DND-41 (cell line): ENCODE data around the gene EPHB6.

Experiments
- ATAC-seq: fragments of 200-7000 bp; cut with Tn5 transposase; 3 replicates; pipeline ENCODE4 v1.9.1; 2021; ENCODE audit warnings: low read depth; ENCODE audit not compliant: insufficient read depth
- DNase-seq: peaks from one replicate; pipeline ENCODE4 v3.0.0-alpha.2; 2020
- H2AFZ ChIP-seq: 2 replicates; pipeline ENCODE4 v1.6.0; 2012; ENCODE audit warnings: low read depth, low read length
- H3K27ac ChIP-seq: 2 replicates; pipeline ENCODE4 v1.5.1; 2012; ENCODE audit warnings: low read length, inconsistent platforms
- H3K27me3 ChIP-seq: fragments of 200-600 bp; sonication (generic); 2 replicates; pipeline ENCODE4 v1.6.0; 2012; ENCODE audit warnings: low read length, mild to moderate bottlenecking, inconsistent platforms; ENCODE audit not compliant: insufficient read depth, poor library complexity
- H3K36me3 ChIP-seq: 2 replicates; pipeline ENCODE4 v1.5.1; 2012; ENCODE audit warnings: low read length, inconsistent platforms; ENCODE audit not compliant: insufficient read depth
- H3K4me1 ChIP-seq: 2 replicates; pipeline ENCODE4 v1.5.1; 2012; ENCODE audit warnings: mild to moderate bottlenecking, low read length; ENCODE audit not compliant: insufficient read depth
- H3K4me2 ChIP-seq: 2 replicates; pipeline ENCODE4 v1.6.0; 2012; ENCODE audit warnings: mild to moderate bottlenecking, moderate library complexity, low read length, inconsistent platforms; ENCODE audit not compliant: insufficient read depth
- H3K4me3 ChIP-seq, 2 experiments: fragments of 200-600 bp in 1 of 2; shearing (Covaris generic) in 1 of 2; 2 replicates each; pipeline ENCODE4 v1.5.1; 2012 to 2016; ENCODE audit warnings: inconsistent platforms in 2 of 2, low read length in 2 of 2, mild to moderate bottlenecking in 2 of 2, low read depth in 1 of 2, moderate library complexity in 1 of 2
- H3K79me2 ChIP-seq: 2 replicates; pipeline ENCODE4 v1.6.0; 2012; ENCODE audit warnings: low read length, inconsistent platforms; ENCODE audit not compliant: insufficient read depth
- H3K9ac ChIP-seq: 2 replicates; pipeline ENCODE4 v1.6.0; 2012; ENCODE audit warnings: low read depth, mild to moderate bottlenecking, inconsistent platforms, low read length, moderate library complexity
- H3K9me3 ChIP-seq: 2 replicates; pipeline ENCODE4 v1.5.1; 2012; ENCODE audit warnings: low read length, moderate library complexity, mild to moderate bottlenecking, inconsistent platforms; ENCODE audit not compliant: insufficient read depth, severe bottlenecking
- H4K20me1 ChIP-seq: 2 replicates; pipeline ENCODE4 v1.6.0; 2012; ENCODE audit warnings: low read length; ENCODE audit not compliant: insufficient read depth
- EZH2 ChIP-seq: IDR thresholded peaks from 3 replicates; pipeline ENCODE4 v1.6.1; 2012; ENCODE audit warnings: borderline replicate concordance, low read depth, mild to moderate bottlenecking, moderate library complexity, low read length, inconsistent platforms; ENCODE audit not compliant: severe bottlenecking
- TF ChIP-seq, protein P1 (sequence below): IDR thresholded peaks from 2 replicates; pipeline ENCODE4 v1.5.1; 2012; ENCODE audit warnings: borderline replicate concordance, low read length, moderate library complexity, mild to moderate bottlenecking; ENCODE audit not compliant: poor library complexity, severe bottlenecking; ENCODE audit errors: extremely low read depth

Gene EPHB6

DNA sequence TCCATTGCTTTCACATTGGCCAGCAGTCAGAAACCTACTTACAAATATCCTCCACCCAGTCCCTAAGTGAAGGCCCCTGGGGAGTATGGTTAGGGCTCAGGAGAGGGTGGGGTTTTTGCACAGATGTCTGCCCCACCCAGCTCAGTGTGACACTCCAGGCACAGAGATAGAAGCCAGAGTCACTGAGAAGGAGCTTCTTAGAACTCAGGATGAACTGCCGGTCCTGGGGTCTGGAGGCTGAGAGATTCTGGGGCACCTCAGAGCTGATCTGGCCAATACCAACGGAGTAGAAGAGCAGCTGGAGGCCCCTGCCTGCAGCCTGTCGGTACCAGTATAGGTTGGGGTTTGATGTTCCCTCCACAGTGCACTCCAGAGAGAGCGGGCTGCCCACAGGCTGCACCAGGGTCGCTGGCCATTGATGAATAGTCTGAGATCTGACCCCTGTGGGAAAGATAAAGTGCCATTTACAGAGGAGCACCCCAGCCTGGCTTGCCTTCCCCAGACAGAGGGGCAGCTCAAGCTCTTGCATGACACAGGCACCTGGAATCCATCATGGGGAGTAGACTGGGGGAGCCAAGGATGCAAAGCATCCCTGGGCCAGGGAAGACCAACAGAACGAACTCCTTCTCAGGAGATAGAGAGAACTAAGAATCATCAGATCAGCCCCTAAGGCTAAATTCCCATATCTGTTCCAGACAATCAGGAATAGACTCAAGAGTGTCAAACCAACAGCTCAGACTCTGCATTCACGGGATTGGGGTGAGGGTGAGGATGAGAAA lies 42.2 kb upstream of the EPHB6 start:
- peak overlapping the region; percentile 81 for H3K4me2 ChIP-seq
- peak; percentile 45 for ATAC-seq
- peaks cover 64% of the 10 kb centered on the region for H3K79me2 ChIP-seq
- DNase-seq = peak; percentile 95
- H3K36me3 ChIP-seq = peaks cover 10% of the 10 kb centered on the region
- H3K27ac ChIP-seq = peak overlapping the region; percentile 99
- peak overlapping the region; percentile 32 to 64 for H3K4me3 ChIP-seq
- no peak for TF ChIP-seq EZH2
- TF ChIP-seq, protein P1, sequence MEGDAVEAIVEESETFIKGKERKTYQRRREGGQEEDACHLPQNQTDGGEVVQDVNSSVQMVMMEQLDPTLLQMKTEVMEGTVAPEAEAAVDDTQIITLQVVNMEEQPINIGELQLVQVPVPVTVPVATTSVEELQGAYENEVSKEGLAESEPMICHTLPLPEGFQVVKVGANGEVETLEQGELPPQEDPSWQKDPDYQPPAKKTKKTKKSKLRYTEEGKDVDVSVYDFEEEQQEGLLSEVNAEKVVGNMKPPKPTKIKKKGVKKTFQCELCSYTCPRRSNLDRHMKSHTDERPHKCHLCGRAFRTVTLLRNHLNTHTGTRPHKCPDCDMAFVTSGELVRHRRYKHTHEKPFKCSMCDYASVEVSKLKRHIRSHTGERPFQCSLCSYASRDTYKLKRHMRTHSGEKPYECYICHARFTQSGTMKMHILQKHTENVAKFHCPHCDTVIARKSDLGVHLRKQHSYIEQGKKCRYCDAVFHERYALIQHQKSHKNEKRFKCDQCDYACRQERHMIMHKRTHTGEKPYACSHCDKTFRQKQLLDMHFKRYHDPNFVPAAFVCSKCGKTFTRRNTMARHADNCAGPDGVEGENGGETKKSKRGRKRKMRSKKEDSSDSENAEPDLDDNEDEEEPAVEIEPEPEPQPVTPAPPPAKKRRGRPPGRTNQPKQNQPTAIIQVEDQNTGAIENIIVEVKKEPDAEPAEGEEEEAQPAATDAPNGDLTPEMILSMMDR = no peak
- no peaks in the 10 kb centered on the region for H3K9me3 ChIP-seq
- peaks cover 82% of the 10 kb centered on the region for H3K4me1 ChIP-seq
- H4K20me1 ChIP-seq = no peaks in the 10 kb centered on the region
- H3K27me3 ChIP-seq = no peaks in the 10 kb centered on the region
- no peak overlapping the region for H2AFZ ChIP-seq
- H3K9ac ChIP-seq = peak overlapping the region; percentile 89

DNA sequence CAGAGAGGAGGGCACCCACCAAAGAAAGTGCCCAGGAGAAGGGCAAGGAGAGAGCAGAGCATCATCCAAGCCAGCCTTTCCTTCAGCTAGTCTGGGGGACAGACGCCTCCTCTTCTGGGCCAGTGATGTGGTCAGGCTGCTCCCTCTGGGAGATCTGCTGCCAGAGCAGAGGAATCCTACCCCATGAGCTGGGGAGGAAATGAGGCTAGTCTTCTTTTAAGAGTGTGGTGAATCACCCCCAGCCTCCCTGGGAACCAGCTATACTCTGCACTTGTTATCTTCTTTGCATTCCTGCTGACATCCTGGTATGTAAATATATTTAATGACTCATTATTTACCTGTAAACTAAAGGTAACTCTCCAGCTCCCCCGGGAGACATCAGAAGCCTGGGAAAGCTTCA lies 41.6 kb upstream of the EPHB6 start:
- H3K36me3 ChIP-seq = peaks cover 10% of the 10 kb centered on the region
- no peak for TF ChIP-seq EZH2
- TF ChIP-seq, protein P1 = no peak
- no peaks in the 10 kb centered on the region for H3K9me3 ChIP-seq
- ATAC-seq = peak; percentile 4; the same call in 2 of the 3 replicates
- H3K27me3 ChIP-seq = no peaks in the 10 kb centered on the region
- peaks cover 76% of the 10 kb centered on the region for H3K4me1 ChIP-seq
- peak overlapping the region; percentile 32 to 64 for H3K4me3 ChIP-seq
- H3K27ac ChIP-seq = peak overlapping the region; percentile 99
- H3K9ac ChIP-seq = peak overlapping the region; percentile 89
- peaks cover 58% of the 10 kb centered on the region for H3K79me2 ChIP-seq
- H3K4me2 ChIP-seq = peak overlapping the region; percentile 81
- no peaks in the 10 kb centered on the region for H4K20me1 ChIP-seq
- peak; percentile 76 for DNase-seq
- no peak overlapping the region for H2AFZ ChIP-seq

DNA sequence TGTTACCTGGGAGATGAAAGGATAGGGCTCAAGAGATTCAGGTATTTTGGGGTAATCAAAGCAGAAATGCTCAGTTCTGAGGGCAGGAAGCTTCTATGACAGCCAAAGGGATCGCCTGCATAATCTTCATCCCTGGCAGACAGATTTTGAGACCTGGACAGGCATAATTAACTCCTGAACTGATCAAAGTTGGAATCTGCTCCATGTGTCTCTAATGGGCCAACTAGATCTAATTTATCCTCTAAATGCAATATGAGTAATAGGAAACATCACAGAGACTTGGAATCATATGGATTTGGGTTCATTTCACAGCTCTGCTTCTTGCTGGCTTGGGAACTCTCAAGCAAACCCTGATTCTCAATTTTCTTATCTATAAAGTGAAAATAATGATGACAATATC lies 41.2 kb upstream of the EPHB6 start:
- Histone ChIP-seq H3K4me3 (peak overlapping the region; percentile 32 to 64), H3K27me3 (no peaks in the 10 kb centered on the region), H3K36me3 (peaks cover 10% of the 10 kb centered on the region), H2AFZ (no peak overlapping the region), H3K4me2 (peak overlapping the region; percentile 81), H4K20me1 (no peaks in the 10 kb centered on the region), H3K27ac (peak overlapping the region; percentile 99), H3K9me3 (no peaks in the 10 kb centered on the region), H3K4me1 (peaks cover 71% of the 10 kb centered on the region), H3K9ac (peak overlapping the region; percentile 89), H3K79me2 (peaks cover 56% of the 10 kb centered on the region)
- TF ChIP-seq EZH2 = no peak
- TF ChIP-seq, protein P1 = no peak
- ATAC-seq (no peak), DNase-seq (no peak)
